Neuron (in vitro differentiated cells): ENCODE measurements around the gene TRIOBP.

Experiments used
- H2AFZ ChIP-seq: one replicate; pipeline ENCODE4 v1.6.1; 2013; ENCODE audit warnings: low read depth, mild to moderate bottlenecking, inconsistent platforms, low read length, moderate library complexity
- H3K27me3 ChIP-seq: one replicate; pipeline ENCODE4 v1.6.1; 2013; ENCODE audit warnings: low read length; ENCODE audit not compliant: insufficient read depth
- H3K36me3 ChIP-seq: one replicate; pipeline ENCODE4 v1.6.1; 2013; ENCODE audit warnings: low read length; ENCODE audit not compliant: insufficient read depth
- H3K4me1 ChIP-seq: one replicate; pipeline ENCODE4 v1.6.1; 2013; ENCODE audit warnings: low read length; ENCODE audit not compliant: insufficient read depth
- H3K4me3 ChIP-seq: 2 replicates; pipeline ENCODE4 v1.5.1; 2013; ENCODE audit warnings: mild to moderate bottlenecking, low read length, moderate library complexity
- H3K9me3 ChIP-seq: one replicate; pipeline ENCODE4 v1.6.1; 2013; ENCODE audit warnings: low read length

Gene TRIOBP

GRCh38 chr22:37660709-37661045, 36.2 kb upstream of the TRIOBP start:
- Histone ChIP-seq H3K4me3 (no peak overlapping the region), H3K36me3 (peaks cover 10% of the 10 kb centered on the region), H3K4me1 (peaks cover 33% of the 10 kb centered on the region), H3K9me3 (no peaks in the 10 kb centered on the region), H3K27me3 (no peaks in the 10 kb centered on the region), H2AFZ (no peak overlapping the region)

GRCh38 chr22:37661160-37661924, 35.5 kb upstream of the TRIOBP start:
- peaks cover 33% of the 10 kb centered on the region for H3K4me1 ChIP-seq
- H3K36me3 ChIP-seq = peaks cover 17% of the 10 kb centered on the region
- H3K4me3 ChIP-seq = no peak overlapping the region
- H2AFZ ChIP-seq = no peak overlapping the region
- no peaks in the 10 kb centered on the region for H3K9me3 ChIP-seq
- no peaks in the 10 kb centered on the region for H3K27me3 ChIP-seq

- no peaks in the 10 kb centered on the region for H3K27me3 ChIP-seq
- no peak overlapping the region for H2AFZ ChIP-seq
- no peak overlapping the region for H3K4me3 ChIP-seq
- peaks cover 33% of the 10 kb centered on the region for H3K4me1 ChIP-seq
- peaks cover 23% of the 10 kb centered on the region for H3K36me3 ChIP-seq
- H3K9me3 ChIP-seq = no peaks in the 10 kb centered on the region
Observed at GRCh38 chr22:37662039-37662438, 34.8 kb upstream of the TRIOBP start.

GRCh38 chr22:37663521-37664140, 33.2 kb upstream of the TRIOBP start:
- Histone ChIP-seq H3K4me1 (peaks cover 26% of the 10 kb centered on the region), H3K27me3 (no peaks in the 10 kb centered on the region), H3K36me3 (peaks cover 23% of the 10 kb centered on the region), H3K9me3 (no peaks in the 10 kb centered on the region), H3K4me3 (no peak overlapping the region), H2AFZ (no peak overlapping the region)

GRCh38 chr22:37664249-37665101, 32.4 kb upstream of the TRIOBP start:
- H2AFZ ChIP-seq = no peak overlapping the region
- H3K27me3 ChIP-seq = no peaks in the 10 kb centered on the region
- H3K9me3 ChIP-seq = no peaks in the 10 kb centered on the region
- H3K4me1 ChIP-seq = peaks cover 22% of the 10 kb centered on the region
- peaks cover 24% of the 10 kb centered on the region for H3K36me3 ChIP-seq
- no peak overlapping the region for H3K4me3 ChIP-seq

- Histone ChIP-seq H2AFZ (no peak overlapping the region), H3K36me3 (peaks cover 26% of the 10 kb centered on the region), H3K4me1 (peaks cover 12% of the 10 kb centered on the region), H3K9me3 (no peaks in the 10 kb centered on the region), H3K27me3 (no peaks in the 10 kb centered on the region), H3K4me3 (no peak overlapping the region)
Observed at GRCh38 chr22:37665487-37665886, 31.4 kb upstream of the TRIOBP start.

GRCh38 chr22:37669586-37669985, 27.3 kb upstream of the TRIOBP start:
- Histone ChIP-seq H2AFZ (no peak overlapping the region), H3K9me3 (no peaks in the 10 kb centered on the region), H3K4me3 (no peak overlapping the region), H3K4me1 (no peaks in the 10 kb centered on the region), H3K36me3 (peaks cover 23% of the 10 kb centered on the region), H3K27me3 (no peaks in the 10 kb centered on the region)

- H3K9me3 ChIP-seq = no peaks in the 10 kb centered on the region
Observed at GRCh38 chr22:37672206-37672919, 24.5 kb upstream of the TRIOBP start.

GRCh38 chr22:37672920-37673455, 23.9 kb upstream of the TRIOBP start:
- H3K4me3 ChIP-seq = no peak overlapping the region

More at GRCh38 chr22:37672206-37672919, 24.5 kb upstream of the TRIOBP start:
- H3K4me3 ChIP-seq = no peak overlapping the region
- no peaks in the 10 kb centered on the region for H3K27me3 ChIP-seq
- peaks cover 13% of the 10 kb centered on the region for H3K4me1 ChIP-seq
- H3K36me3 ChIP-seq = peaks cover 3% of the 10 kb centered on the region
- no peak overlapping the region for H2AFZ ChIP-seq

GRCh38 chr22:37674248-37674647, 22.6 kb upstream of the TRIOBP start:
- Histone ChIP-seq H3K36me3 (peaks cover 3% of the 10 kb centered on the region), H3K9me3 (no peaks in the 10 kb centered on the region), H3K27me3 (no peaks in the 10 kb centered on the region), H3K4me3 (no peak overlapping the region), H2AFZ (no peak overlapping the region), H3K4me1 (peaks cover 15% of the 10 kb centered on the region)

More at GRCh38 chr22:37672920-37673455, 23.9 kb upstream of the TRIOBP start:
- no peaks in the 10 kb centered on the region for H3K9me3 ChIP-seq
- H3K27me3 ChIP-seq = no peaks in the 10 kb centered on the region
- H3K4me1 ChIP-seq = peaks cover 15% of the 10 kb centered on the region
- peaks cover 3% of the 10 kb centered on the region for H3K36me3 ChIP-seq
- H2AFZ ChIP-seq = no peak overlapping the region

- Histone ChIP-seq H3K4me3 (peak within 1 kb of the TSS; percentile 54), H3K36me3 (no peaks in the 10 kb centered on the region), H3K4me1 (peaks cover 15% of the 10 kb centered on the region), H2AFZ (peak within 1 kb of the TSS; percentile 84), H3K9me3 (no peaks in the 10 kb centered on the region), H3K27me3 (no peaks in the 10 kb centered on the region)
Observed at GRCh38 chr22:37674951-37675929, 21.6 kb upstream of the TRIOBP start, which contains the start of gene LGALS1. Gene LGALS1, plus strand, starts transcription at chr22:37675636. Its CDS starts 67 bp downstream, at chr22:37675703.
